Neural crest cell (in vitro differentiated cells): ENCODE measurements around the gene VSTM2L. TPM values are rescaled to one million over a fixed set of nuclear protein-coding genes. Genes with fewer than 3 reads are reported as not detected.
A peak's percentile ranks its signal among the peaks of the same experiment; 100 is the strongest.

ENCODE experiments used
- DNase-seq: peaks from one replicate; pipeline ENCODE4 v3.0.0; 2021; ENCODE audit warnings: low read depth, mixed read lengths, low spot score
- H3K27ac Mint-ChIP-seq: one replicate; pipeline ENCODE4 v1.8.0; 2021; ENCODE audit warnings: mild to moderate bottlenecking, mixed read lengths; ENCODE audit not compliant: unreplicated experiment
- H3K27me3 Mint-ChIP-seq: 2 replicates; pipeline ENCODE4 v1.8.0; 2021; ENCODE audit warnings: low read depth, mild to moderate bottlenecking, mixed read lengths
- H3K36me3 Mint-ChIP-seq: 2 replicates; pipeline ENCODE4 v1.8.0; 2021; ENCODE audit warnings: low read depth, mild to moderate bottlenecking, mixed read lengths
- H3K4me1 Mint-ChIP-seq: 2 replicates; pipeline ENCODE4 v1.8.0; 2021; ENCODE audit warnings: mixed read lengths
- H3K4me3 Mint-ChIP-seq: one replicate; pipeline ENCODE4 v1.8.0; 2021; ENCODE audit warnings: mild to moderate bottlenecking, mixed read lengths
- H3K9me3 Mint-ChIP-seq: 2 replicates; pipeline ENCODE4 v1.8.0; 2021; ENCODE audit warnings: mixed read lengths
- total RNA-seq: library from RNA; stranded (reverse); gene quantifications from 2 replicates; pipeline ENCODE4 v1.2.1, GENCODE V29; 2021
- TF ChIP-seq, protein P1 (sequence below): fragments of 200-600 bp; sonication (generic); conservative IDR thresholded peaks from 2 replicates; pipeline ENCODE4 v1.5.0; 2021; ENCODE audit warnings: antibody characterized with exemption, mild to moderate bottlenecking

VSTM2L gene
- total RNA-seq, 1 donor from 2014 or later, result 9.3 TPM

GRCh38 chr20:37880726-37881591 lies 22.0 kb upstream of the VSTM2L start:
- TF ChIP-seq, protein P1, sequence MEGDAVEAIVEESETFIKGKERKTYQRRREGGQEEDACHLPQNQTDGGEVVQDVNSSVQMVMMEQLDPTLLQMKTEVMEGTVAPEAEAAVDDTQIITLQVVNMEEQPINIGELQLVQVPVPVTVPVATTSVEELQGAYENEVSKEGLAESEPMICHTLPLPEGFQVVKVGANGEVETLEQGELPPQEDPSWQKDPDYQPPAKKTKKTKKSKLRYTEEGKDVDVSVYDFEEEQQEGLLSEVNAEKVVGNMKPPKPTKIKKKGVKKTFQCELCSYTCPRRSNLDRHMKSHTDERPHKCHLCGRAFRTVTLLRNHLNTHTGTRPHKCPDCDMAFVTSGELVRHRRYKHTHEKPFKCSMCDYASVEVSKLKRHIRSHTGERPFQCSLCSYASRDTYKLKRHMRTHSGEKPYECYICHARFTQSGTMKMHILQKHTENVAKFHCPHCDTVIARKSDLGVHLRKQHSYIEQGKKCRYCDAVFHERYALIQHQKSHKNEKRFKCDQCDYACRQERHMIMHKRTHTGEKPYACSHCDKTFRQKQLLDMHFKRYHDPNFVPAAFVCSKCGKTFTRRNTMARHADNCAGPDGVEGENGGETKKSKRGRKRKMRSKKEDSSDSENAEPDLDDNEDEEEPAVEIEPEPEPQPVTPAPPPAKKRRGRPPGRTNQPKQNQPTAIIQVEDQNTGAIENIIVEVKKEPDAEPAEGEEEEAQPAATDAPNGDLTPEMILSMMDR, result no peak
- no peaks in the 10 kb centered on the region for H3K9me3 Mint-ChIP-seq
- H3K27me3 Mint-ChIP-seq, result no peaks in the 10 kb centered on the region
- H3K4me1 Mint-ChIP-seq, result no peaks in the 10 kb centered on the region
- H3K4me3 Mint-ChIP-seq, result no peak overlapping the region
- H3K36me3 Mint-ChIP-seq, result no peaks in the 10 kb centered on the region
- no peak overlapping the region for H3K27ac Mint-ChIP-seq
- no peak for DNase-seq

DNA sequence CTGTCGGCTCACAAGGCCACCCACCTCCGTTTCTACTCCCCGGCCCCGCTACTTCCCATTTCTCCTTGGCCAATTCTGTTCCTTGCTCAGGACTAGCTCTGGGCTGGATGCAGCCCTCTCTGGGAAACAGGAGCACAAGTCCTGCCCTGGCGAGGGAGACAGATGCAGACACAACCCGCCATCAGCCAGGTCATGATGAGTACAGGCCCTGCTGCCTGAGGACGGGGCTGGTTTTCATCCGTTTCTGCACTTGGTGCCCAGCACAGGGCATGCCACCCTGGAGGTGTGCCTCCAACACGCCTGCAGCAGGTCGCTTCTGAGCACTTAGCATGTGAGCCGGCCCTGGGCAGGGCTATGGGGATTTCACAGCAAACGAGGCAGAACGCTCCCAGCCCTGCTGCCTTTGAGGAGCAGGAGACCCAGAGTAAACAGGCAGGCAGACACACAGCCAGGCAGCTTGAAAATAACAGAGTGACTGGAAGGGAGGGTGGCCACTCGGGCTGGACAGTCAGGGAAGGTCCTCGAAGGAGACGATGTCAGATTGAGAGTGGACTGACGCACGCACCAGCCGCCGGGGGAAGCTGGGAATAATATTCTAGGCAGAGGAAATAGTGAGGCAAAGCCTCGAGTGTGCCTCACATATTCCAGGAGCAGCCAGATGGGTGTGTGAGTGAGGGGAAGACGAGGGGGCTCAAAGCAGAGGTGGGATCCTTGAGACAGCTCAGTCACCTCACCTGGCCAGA lies 21.2 kb upstream of the VSTM2L start:
- TF ChIP-seq, protein P1, result no peak
- Mint-ChIP-seq H3K4me3 (no peak overlapping the region), H3K27ac (no peak overlapping the region), H3K36me3 (no peaks in the 10 kb centered on the region), H3K27me3 (no peaks in the 10 kb centered on the region), H3K4me1 (no peaks in the 10 kb centered on the region), H3K9me3 (no peaks in the 10 kb centered on the region)
- DNase-seq, result no peak

GRCh38 chr20:37882961-37883712 lies 19.8 kb upstream of the VSTM2L start:
- H3K4me1 Mint-ChIP-seq, result no peaks in the 10 kb centered on the region
- no peaks in the 10 kb centered on the region for H3K36me3 Mint-ChIP-seq
- no peak for DNase-seq
- H3K27ac Mint-ChIP-seq, result no peak overlapping the region
- no peaks in the 10 kb centered on the region for H3K9me3 Mint-ChIP-seq
- no peak overlapping the region for H3K4me3 Mint-ChIP-seq
- TF ChIP-seq, protein P1, result no peak
- H3K27me3 Mint-ChIP-seq, result no peaks in the 10 kb centered on the region

DNA sequence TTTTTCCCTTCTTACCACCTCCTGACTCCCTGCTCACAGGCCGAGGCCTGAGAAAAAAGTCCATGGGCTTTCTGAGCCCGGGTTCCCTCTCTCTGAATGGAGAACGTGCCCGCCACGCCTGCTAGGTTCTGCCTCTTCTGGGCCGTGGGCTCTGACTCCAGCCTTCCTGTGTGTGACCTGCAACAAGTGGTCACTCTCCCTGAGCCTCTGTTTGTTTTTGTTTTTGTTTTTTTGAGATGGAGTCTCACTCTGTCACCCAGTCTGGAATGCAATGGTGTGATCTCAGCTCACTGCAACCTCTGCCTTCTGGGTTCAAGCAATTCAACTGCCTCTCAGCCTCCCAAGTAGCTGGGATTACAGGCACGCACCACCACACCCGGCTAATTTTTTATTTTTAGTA lies 17.9 kb upstream of the VSTM2L start:
- peak overlapping the region; percentile 86 for H3K27ac Mint-ChIP-seq
- no peaks in the 10 kb centered on the region for H3K9me3 Mint-ChIP-seq
- H3K4me1 Mint-ChIP-seq, result no peaks in the 10 kb centered on the region
- no peaks in the 10 kb centered on the region for H3K27me3 Mint-ChIP-seq
- DNase-seq, result no peak
- H3K36me3 Mint-ChIP-seq, result no peaks in the 10 kb centered on the region
- TF ChIP-seq, protein P1, result no peak
- H3K4me3 Mint-ChIP-seq, result no peak overlapping the region

- H3K27ac Mint-ChIP-seq, result no peak overlapping the region
Measured at GRCh38 chr20:37885593-37886503, 17.1 kb upstream of the VSTM2L start.

More at GRCh38 chr20:37885593-37886503, 17.1 kb upstream of the VSTM2L start:
- Mint-ChIP-seq H3K27me3 (no peaks in the 10 kb centered on the region), H3K4me1 (no peaks in the 10 kb centered on the region), H3K9me3 (no peaks in the 10 kb centered on the region), H3K36me3 (no peaks in the 10 kb centered on the region), H3K4me3 (no peak overlapping the region)
- TF ChIP-seq, protein P1, result no peak
- DNase-seq, result no peak
